Sigmoid colon (tissue), 7 donors: ENCODE data around the gene WFIKKN1. TPM values are rescaled to one million over a fixed set of nuclear protein-coding genes. Genes with fewer than 3 reads are reported as not detected.
A peak's percentile ranks its signal among the peaks of the same experiment; 100 is the strongest.

Experiments
- DNase-seq: peaks from one replicate; pipeline ENCODE4 v3.0.0-alpha.2; 2019
- H3K27ac ChIP-seq, 4 donors: fragments of 200-600 bp; sonication (generic); one replicate each; pipeline ENCODE4 v1.5.1; 2016 to 2019; ENCODE audit warnings: mild to moderate bottlenecking in 1 of 4
- H3K27me3 ChIP-seq, 3 donors: fragments of 200-600 bp; sonication (generic); one replicate each; pipeline ENCODE4 v1.5.1; 2019; ENCODE audit warnings: mild to moderate bottlenecking in 1 of 3
- H3K36me3 ChIP-seq, 4 donors: fragments of 200-600 bp; sonication (generic); one replicate each; pipeline ENCODE4 v1.5.1; 2016 to 2019
- H3K4me1 ChIP-seq, 4 donors: fragments of 200-600 bp; sonication (generic); one replicate each; pipeline ENCODE4 v1.5.1; 2017 to 2019
- H3K4me3 ChIP-seq, 4 donors: fragments of 200-600 bp; sonication (generic); one replicate each; pipeline ENCODE4 v1.5.1; 2017 to 2019; ENCODE audit warnings: mild to moderate bottlenecking in 2 of 4, moderate library complexity in 1 of 4
- H3K9me3 ChIP-seq, 4 donors: fragments of 200-600 bp in 3 of 4; sonication (generic) in 3 of 4; one replicate each; pipeline versions ENCODE4 v1.5.1 to v1.6.1; 2013 to 2019
- CTCF ChIP-seq, 4 experiments: fragments of 450-650 bp in 3 of 4; fragments of 200-600 bp in 1 of 4; IDR thresholded peaks; one replicate each; pipeline ENCODE4 v1.5.1; 2016 to 2019; ENCODE audit warnings: antibody characterized with exemption in 4 of 4, mild to moderate bottlenecking in 3 of 4, moderate library complexity in 2 of 4
- EP300 ChIP-seq, 4 donors: sonication (generic); formaldehyde crosslinking; IDR thresholded peaks; one replicate each; pipeline ENCODE4 v1.6.1; 2017; ENCODE audit warnings: antibody characterized with exemption in 4 of 4
- POLR2A ChIP-seq, 2 donors: fragments of 450-650 bp; IDR thresholded peaks; one replicate each; pipeline ENCODE4 v1.6.1; 2016; ENCODE audit warnings: antibody characterized with exemption in 2 of 2, mild to moderate bottlenecking in 2 of 2, moderate library complexity in 2 of 2
- POLR2AphosphoS5 ChIP-seq, 4 donors: sonication (generic); formaldehyde crosslinking; IDR thresholded peaks; one replicate each; pipeline ENCODE4 v1.6.1; 2017; ENCODE audit warnings: antibody characterized with exemption in 4 of 4
- WGBS, 2 donors: extraction: QIAGEN DNeasy Blood & Tissue Kit; methylation state at CpG; one replicate each; pipeline ENCODE4 v1.1.7; 2013; 5-methylcytosine and 5-hydroxymethylcytosine counted together
- intact Hi-C: fragments of 100-400 bp; cut with DNase I; formaldehyde crosslinking; loops from one replicate; pipeline ENCODE4 v1.15.1; 2023
- polyA plus RNA-seq, 3 donors: library from polyadenylated mRNA; stranded (reverse); fragments of 200-250 nt; gene quantifications; one replicate each; pipeline ENCODE4 v1.2.3, GENCODE V29; 2013
- total RNA-seq, 4 donors: library from RNA; depleted of rRNA; stranded (reverse); fragments of >200 nt; gene quantifications; one replicate each; pipeline ENCODE4 v1.1.0, GENCODE V29; 2016
- donor health status: healthy with polysubstance abuse.
- donor health status: Bipolar disorder and iron deficiency.
- donor health status: healthy.

Gene WFIKKN1
- total and polyA plus RNA-seq, 7 donors: 0.27 to 1.4 (median 0.49) TPM

- TF ChIP-seq POLR2A (IDR thresholded peaks at IDR 0.05) (no peak), EP300 (IDR thresholded peaks at IDR 0.05) (no peak), CTCF (IDR thresholded peaks at IDR 0.05) (no peak), POLR2AphosphoS5 (IDR thresholded peaks at IDR 0.05) (no peak)
- intact Hi-C loops: no loop called here
- Histone ChIP-seq H3K4me1 (peaks cover 0 to 49% (median 38%) of the 10 kb centered on the region in 4 donors), H3K27ac (peak overlapping the region in 1 of 4 donors; percentile 2), H3K4me3 (no peak overlapping the region), H3K9me3 (no peaks in the 10 kb centered on the region), H3K27me3 (peaks cover 0 to 13% (median 0%) of the 10 kb centered on the region in 3 donors), H3K36me3 (peaks cover 0 to 41% (median 22%) of the 10 kb centered on the region in 4 donors)
- no peak for DNase-seq
- WGBS, 2 donors: 40 to 55% methylated on average over 29 of the region's 29 CpGs
Observed at GRCh38 chr16:630249-630814, 453 bp upstream of the WFIKKN1 start.

- no peak for TF ChIP-seq CTCF (IDR thresholded peaks at IDR 0.05)
- no peak for TF ChIP-seq EP300 (IDR thresholded peaks at IDR 0.05)
- no peak for TF ChIP-seq POLR2AphosphoS5 (IDR thresholded peaks at IDR 0.05)
- no peak for TF ChIP-seq POLR2A (IDR thresholded peaks at IDR 0.05)
- H3K27me3 ChIP-seq: peaks cover 0 to 13% (median 0%) of the 10 kb centered on the region in 3 donors
- no peak for DNase-seq
- H3K9me3 ChIP-seq: no peaks in the 10 kb centered on the region
- H3K4me1 ChIP-seq: peaks cover 0 to 49% (median 40%) of the 10 kb centered on the region in 4 donors
- no peak overlapping the region for H3K27ac ChIP-seq
- WGBS, 2 donors: 50 to 67% methylated on average over 9 of the region's 9 CpGs
- no peak overlapping the region for H3K4me3 ChIP-seq
- intact Hi-C loops: no loop called here
- H3K36me3 ChIP-seq: peaks cover 0 to 35% (median 16%) of the 10 kb centered on the region in 4 donors
Observed at GRCh38 chr16:631808-632358, 1.1 kb downstream of the WFIKKN1 start.

- peaks cover 0 to 48% (median 40%) of the 10 kb centered on the region in 4 donors for H3K4me1 ChIP-seq
- WGBS, 2 donors: 94 to 96% methylated on average over 67 of the region's 67 CpGs
Observed at GRCh38 chr16:632486-633335, 1.9 kb downstream of the WFIKKN1 start.

More at GRCh38 chr16:632486-633335, 1.9 kb downstream of the WFIKKN1 start:
- DNase-seq: no peak
- Histone ChIP-seq H3K27me3 (peaks cover 0 to 13% (median 0%) of the 10 kb centered on the region in 3 donors), H3K9me3 (no peaks in the 10 kb centered on the region), H3K27ac (no peak overlapping the region), H3K4me3 (no peak overlapping the region), H3K36me3 (peaks cover 0 to 27% (median 14%) of the 10 kb centered on the region in 4 donors)
- intact Hi-C loops: no loop called here
- TF ChIP-seq POLR2AphosphoS5 (IDR thresholded peaks at IDR 0.05): no peak
- no peak for TF ChIP-seq EP300 (IDR thresholded peaks at IDR 0.05)
- no peak for TF ChIP-seq POLR2A (IDR thresholded peaks at IDR 0.05)
- no peak for TF ChIP-seq CTCF (IDR thresholded peaks at IDR 0.05)
